GM10266 (cell line): ENCODE results near the gene KIF23.
A peak's percentile ranks its signal among the peaks of the same experiment; 100 is the strongest.

Experiments used
- DNase-seq: peaks from one replicate; pipeline ENCODE4 v3.0.0; 2012; ENCODE audit errors: extremely low spot score
- CTCF ChIP-seq: IDR thresholded peaks from 2 replicates; pipeline ENCODE4 v1.5.1; 2012; ENCODE audit warnings: mild to moderate bottlenecking, low read depth; ENCODE audit not compliant: control insufficient read depth, insufficient read depth; ENCODE audit errors: missing control alignments

The KIF23 gene

DNA sequence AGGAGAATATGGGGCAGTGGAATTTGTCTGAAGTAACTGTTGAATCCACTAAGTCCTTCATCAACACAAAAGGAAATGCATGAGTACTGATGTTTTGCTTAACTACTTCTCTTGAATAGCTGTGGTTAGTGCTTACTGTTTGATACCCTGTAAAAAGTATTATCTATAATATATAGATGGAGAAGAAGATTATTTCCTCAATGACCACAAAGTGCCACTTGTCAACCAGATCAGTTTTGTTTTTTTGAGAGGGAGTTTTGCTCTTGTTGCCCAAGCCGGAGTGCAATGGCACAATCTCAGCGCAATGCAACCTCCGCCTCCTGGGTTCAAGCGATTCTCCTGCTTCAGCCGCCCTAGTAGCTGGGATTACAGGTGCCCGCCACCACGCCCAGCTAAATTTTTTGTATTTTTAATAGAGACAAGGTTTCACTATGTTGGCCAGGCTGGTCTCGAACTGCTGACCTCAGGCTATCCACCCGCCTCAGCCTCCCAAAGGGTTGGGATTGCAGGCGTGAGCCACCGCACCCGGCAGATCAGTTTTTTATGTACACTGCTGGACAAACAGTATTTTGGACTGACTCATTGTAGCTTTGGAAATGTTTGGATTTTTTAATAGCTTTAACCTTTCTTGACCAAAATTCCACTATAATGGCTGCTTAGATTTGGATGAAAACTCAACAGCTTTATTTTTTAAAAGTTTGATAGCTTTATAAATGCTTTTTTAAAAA lies 37.0 kb downstream of the KIF23 start:
- no peak for DNase-seq
- TF ChIP-seq CTCF, result no peak

GRCh38 chr15:69451951-69452691 lies 38.0 kb downstream of the KIF23 start:
- TF ChIP-seq CTCF, result no peak
- no peak for DNase-seq

GRCh38 chr15:69452692-69453521 lies 38.8 kb downstream of the KIF23 start, which contains the start of gene RPLP1:
Gene RPLP1 (plus strand): TSS chr15:69452818. CDS start chr15:69452949, 131 bp downstream.
- DNase-seq, result peak; percentile 93
- no peak for TF ChIP-seq CTCF

DNA sequence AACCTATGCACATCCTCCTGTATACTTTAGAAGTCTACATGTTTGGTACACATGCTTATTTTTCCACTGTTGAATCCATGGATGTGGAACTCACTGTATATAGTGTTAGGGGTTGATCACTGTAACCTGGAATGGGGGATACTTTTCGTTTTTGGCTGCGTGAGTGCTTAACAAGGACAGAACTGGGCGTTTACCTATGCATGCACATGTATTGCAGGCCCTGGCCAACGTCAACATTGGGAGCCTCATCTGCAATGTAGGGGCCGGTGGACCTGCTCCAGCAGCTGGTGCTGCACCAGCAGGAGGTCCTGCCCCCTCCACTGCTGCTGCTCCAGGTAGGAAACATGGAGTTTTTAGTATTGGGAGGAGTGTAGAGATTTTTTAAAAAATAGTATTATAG lies 40.8 kb downstream of the KIF23 start:
- DNase-seq, result no peak
- no peak for TF ChIP-seq CTCF

DNA sequence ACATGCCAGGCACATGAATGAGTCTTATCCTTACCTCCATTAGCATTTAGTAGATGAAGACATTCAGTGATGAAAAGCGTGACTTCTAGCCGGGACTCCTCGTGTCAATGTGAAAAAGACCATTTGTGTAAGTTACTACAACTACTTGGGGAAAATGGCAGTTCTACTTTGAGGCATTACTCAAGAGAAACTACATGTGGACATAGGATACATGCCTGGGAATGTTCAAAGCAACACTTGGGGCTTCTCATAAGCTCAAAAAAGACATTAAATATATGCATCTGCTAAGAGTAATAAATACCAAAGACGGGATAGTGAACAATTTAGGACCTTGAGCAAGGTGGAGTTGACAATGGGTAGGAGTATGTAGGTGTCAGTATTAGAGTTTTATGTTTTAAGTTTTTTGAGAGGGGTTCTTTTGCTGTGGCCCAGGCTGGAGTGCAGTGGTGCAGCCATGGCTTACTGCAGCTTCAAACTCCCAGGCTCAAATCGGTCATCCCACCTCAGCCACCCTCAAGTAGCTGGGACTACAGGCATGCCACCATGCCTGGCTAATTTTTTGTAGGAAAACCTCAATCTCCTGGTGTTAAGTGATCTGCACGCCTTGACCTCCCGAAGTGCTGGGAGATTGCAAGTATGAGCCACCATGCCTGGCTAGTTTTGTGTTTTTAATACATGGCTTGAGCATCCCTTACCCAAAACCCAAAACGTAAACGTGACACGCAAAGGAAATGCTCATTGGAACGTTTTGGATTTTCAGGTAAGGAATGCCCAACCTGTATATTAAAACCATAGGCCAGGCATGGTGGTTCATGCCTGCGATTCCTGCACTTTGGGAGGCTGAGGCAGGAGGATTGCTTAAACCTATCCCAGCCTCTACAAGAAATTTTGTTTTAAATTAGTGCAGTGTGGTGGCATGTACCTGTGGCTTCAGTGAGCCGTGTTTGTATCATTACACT lies 42.3 kb downstream of the KIF23 start:
- no peak for TF ChIP-seq CTCF
- DNase-seq, result no peak
